ENCODE data around the gene PRSS22.

The PRSS22 gene

GRCh38 chr16:2817340-2818271 is 40.4 kb downstream of the PRSS22 start:
- CTCF ChIA-PET, result no interaction called here
- TF ChIP-seq NFRKB (IDR thresholded peaks at IDR 0.05) (no peak), FOXK2 (IDR thresholded peaks at IDR 0.05) (no peak), ELF4 (IDR thresholded peaks at IDR 0.05) (no peak), ZNF384 (IDR thresholded peaks at IDR 0.05) (no peak), FOXM1 (IDR thresholded peaks at IDR 0.05; ENCODE audit: borderline replicate concordance) (no peak), SP1 (IDR thresholded peaks at IDR 0.05) (no peak), ARNT (IDR thresholded peaks at IDR 0.05) (no peak), CTBP1 (IDR thresholded peaks at IDR 0.05; ENCODE audit: borderline replicate concordance) (no peak), HDGF (IDR thresholded peaks at IDR 0.05; ENCODE audit: borderline replicate concordance) (no peak), TARDBP (IDR thresholded peaks at IDR 0.05) (no peak)
- TF ChIP-seq, protein P1, sequence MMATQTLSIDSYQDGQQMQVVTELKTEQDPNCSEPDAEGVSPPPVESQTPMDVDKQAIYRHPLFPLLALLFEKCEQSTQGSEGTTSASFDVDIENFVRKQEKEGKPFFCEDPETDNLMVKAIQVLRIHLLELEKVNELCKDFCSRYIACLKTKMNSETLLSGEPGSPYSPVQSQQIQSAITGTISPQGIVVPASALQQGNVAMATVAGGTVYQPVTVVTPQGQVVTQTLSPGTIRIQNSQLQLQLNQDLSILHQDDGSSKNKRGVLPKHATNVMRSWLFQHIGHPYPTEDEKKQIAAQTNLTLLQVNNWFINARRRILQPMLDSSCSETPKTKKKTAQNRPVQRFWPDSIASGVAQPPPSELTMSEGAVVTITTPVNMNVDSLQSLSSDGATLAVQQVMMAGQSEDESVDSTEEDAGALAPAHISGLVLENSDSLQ (IDR thresholded peaks at IDR 0.05), result no peak
- DNase-seq (ENCODE audit: extremely low spot score), result no peak
- POLR2A ChIA-PET, result interaction anchor here (1.3 kb wide), 1 partner anchor 39 kb away, joined by 3 read pairs; no protein-coding TSS in a partner anchor

- TF ChIP-seq ELF4 (IDR thresholded peaks at IDR 0.05), result no peak
- TF ChIP-seq FOXK2 (IDR thresholded peaks at IDR 0.05), result no peak
- no peak for TF ChIP-seq NFRKB (IDR thresholded peaks at IDR 0.05)
- no peak for TF ChIP-seq BHLHE40 (IDR thresholded peaks at IDR 0.05; ENCODE audit: borderline replicate concordance)
- TF ChIP-seq FOXA1 (IDR thresholded peaks at IDR 0.05), result no peak
- TF ChIP-seq FOXM1 (IDR thresholded peaks at IDR 0.05; ENCODE audit: borderline replicate concordance), result no peak
- TF ChIP-seq HDGF (IDR thresholded peaks at IDR 0.05; ENCODE audit: borderline replicate concordance), result no peak
- TF ChIP-seq LEF1 (IDR thresholded peaks at IDR 0.05; ENCODE audit: borderline replicate concordance), result no peak
- TF ChIP-seq, protein P1 (IDR thresholded peaks at IDR 0.05), result no peak
- no peak for TF ChIP-seq SUZ12 (IDR thresholded peaks at IDR 0.05)
- no peak for TF ChIP-seq CTBP1 (IDR thresholded peaks at IDR 0.05; ENCODE audit: borderline replicate concordance)
- TF ChIP-seq L3MBTL2 (conservative IDR thresholded peaks at IDR 0.05), result no peak
- CTCF ChIA-PET, result no interaction called here
- POLR2A ChIA-PET, result no interaction called here
- no peak for DNase-seq (ENCODE audit: extremely low spot score)
Measured at GRCh38 chr16:2816751-2817339, 41.1 kb downstream of the PRSS22 start, which contains the start of gene PRSS21. TSS of gene PRSS21 (plus strand) at chr16:2817237. CDS start at chr16:2817269, 32 bp downstream.

- CTCF ChIA-PET, result no interaction called here
- POLR2A ChIA-PET, result no interaction called here
- DNase-seq (ENCODE audit: extremely low spot score), result no peak
- TF ChIP-seq, protein P1 (IDR thresholded peaks at IDR 0.05), result no peak
- no peak for TF ChIP-seq ELF4 (IDR thresholded peaks at IDR 0.05)
- TF ChIP-seq NFRKB (IDR thresholded peaks at IDR 0.05), result no peak
- no peak for TF ChIP-seq FOXM1 (IDR thresholded peaks at IDR 0.05; ENCODE audit: borderline replicate concordance)
- TF ChIP-seq ARNT (IDR thresholded peaks at IDR 0.05), result no peak
Measured at GRCh38 chr16:2815299-2815771, 42.6 kb downstream of the PRSS22 start.

- TF ChIP-seq SP1 (IDR thresholded peaks at IDR 0.05), result no peak
- no peak for TF ChIP-seq L3MBTL2 (conservative IDR thresholded peaks at IDR 0.05)
- TF ChIP-seq FOXM1 (IDR thresholded peaks at IDR 0.05; ENCODE audit: borderline replicate concordance), result no peak
- no peak for TF ChIP-seq ZNF384 (IDR thresholded peaks at IDR 0.05)
- TF ChIP-seq BHLHE40 (IDR thresholded peaks at IDR 0.05; ENCODE audit: borderline replicate concordance), result no peak
- no peak for TF ChIP-seq ARNT (IDR thresholded peaks at IDR 0.05)
- no peak for TF ChIP-seq NFRKB (IDR thresholded peaks at IDR 0.05)
- TF ChIP-seq, protein P1 (IDR thresholded peaks at IDR 0.05), result no peak
- TF ChIP-seq CTBP1 (IDR thresholded peaks at IDR 0.05; ENCODE audit: borderline replicate concordance), result no peak
- no peak for TF ChIP-seq LEF1 (IDR thresholded peaks at IDR 0.05; ENCODE audit: borderline replicate concordance)
- no peak for TF ChIP-seq HDGF (IDR thresholded peaks at IDR 0.05; ENCODE audit: borderline replicate concordance)
- no peak for TF ChIP-seq FOXK2 (IDR thresholded peaks at IDR 0.05)
- TF ChIP-seq FOXA1 (IDR thresholded peaks at IDR 0.05), result no peak
- no peak for TF ChIP-seq TARDBP (IDR thresholded peaks at IDR 0.05)
- no peak for TF ChIP-seq ELF4 (IDR thresholded peaks at IDR 0.05)
- no peak for TF ChIP-seq SUZ12 (IDR thresholded peaks at IDR 0.05)
- DNase-seq (ENCODE audit: extremely low spot score), result no peak
- CTCF ChIA-PET, result no interaction called here
- POLR2A ChIA-PET, result no interaction called here
Measured at GRCh38 chr16:2814551-2815298, 43.2 kb downstream of the PRSS22 start.

DNA sequence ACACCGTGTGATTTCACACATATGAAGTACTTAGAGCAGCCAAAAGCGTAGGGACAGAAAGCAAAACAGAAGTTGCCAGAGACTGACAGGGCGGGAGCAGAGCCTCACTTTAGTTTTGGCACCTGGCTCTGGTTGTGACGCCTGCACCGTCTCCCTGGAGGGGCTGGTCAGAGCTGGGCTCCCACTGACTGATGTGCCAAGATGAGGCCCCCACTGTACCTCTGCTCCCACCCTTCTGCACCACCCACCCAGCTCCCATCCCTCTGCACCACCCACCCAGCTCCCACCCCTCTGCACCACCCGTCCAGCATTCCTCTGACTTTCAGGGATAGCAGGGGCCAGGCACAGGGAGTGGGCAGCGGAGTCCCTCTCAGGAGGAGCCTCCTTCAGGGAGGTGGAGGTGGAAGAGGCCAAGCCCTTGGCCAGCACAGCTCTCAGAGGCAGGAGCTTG is 44.2 kb downstream of the PRSS22 start:
- DNase-seq (ENCODE audit: extremely low spot score), result no peak
- TF ChIP-seq BHLHE40 (IDR thresholded peaks at IDR 0.05; ENCODE audit: borderline replicate concordance), result no peak
- no peak for TF ChIP-seq ELF4 (IDR thresholded peaks at IDR 0.05)
- no peak for TF ChIP-seq ARNT (IDR thresholded peaks at IDR 0.05)
- TF ChIP-seq ZNF384 (IDR thresholded peaks at IDR 0.05), result no peak
- no peak for TF ChIP-seq L3MBTL2 (conservative IDR thresholded peaks at IDR 0.05)
- TF ChIP-seq SUZ12 (IDR thresholded peaks at IDR 0.05), result no peak
- TF ChIP-seq HDGF (IDR thresholded peaks at IDR 0.05; ENCODE audit: borderline replicate concordance), result no peak
- no peak for TF ChIP-seq NFRKB (IDR thresholded peaks at IDR 0.05)
- no peak for TF ChIP-seq FOXM1 (IDR thresholded peaks at IDR 0.05; ENCODE audit: borderline replicate concordance)
- no peak for TF ChIP-seq SP1 (IDR thresholded peaks at IDR 0.05)
- TF ChIP-seq CTBP1 (IDR thresholded peaks at IDR 0.05; ENCODE audit: borderline replicate concordance), result no peak
- no peak for TF ChIP-seq LEF1 (IDR thresholded peaks at IDR 0.05; ENCODE audit: borderline replicate concordance)
- TF ChIP-seq, protein P1 (IDR thresholded peaks at IDR 0.05), result no peak
- no peak for TF ChIP-seq FOXA1 (IDR thresholded peaks at IDR 0.05)
- ChIA-PET CTCF (no interaction called here), POLR2A (no interaction called here)

Data from HEK293T (cell line).